SK-N-SH treated with all-trans-retinoic acid at 6 μM for 48 hours (cell line): ENCODE results near the gene KRABD2.

Source experiments
- ARNTL ChIP-seq: fragments of 450-650 bp; formaldehyde crosslinking; IDR thresholded peaks from 2 replicates; pipeline ENCODE4 v1.5.0; 2020; ENCODE audit warnings: low read depth, mild to moderate bottlenecking, moderate library complexity, borderline replicate concordance
- BACH2 ChIP-seq: fragments of 250-450 bp; sonication (Bioruptor Pico); IDR thresholded peaks from 2 replicates; pipeline ENCODE4 v1.9.0; 2021; ENCODE audit warnings: mild to moderate bottlenecking, borderline replicate concordance
- CREB5 ChIP-seq: fragments of 250-450 bp; sonication (Bioruptor Pico); IDR thresholded peaks from 2 replicates; pipeline ENCODE4 v1.5.1; 2020; ENCODE audit warnings: low read depth, mild to moderate bottlenecking, moderate library complexity
- GLIS3 ChIP-seq: fragments of 250-450 bp; sonication (Bioruptor Pico); IDR thresholded peaks from 2 replicates; pipeline ENCODE4 v1.5.0; 2020; ENCODE audit warnings: mild to moderate bottlenecking, moderate library complexity
- PATZ1 ChIP-seq: fragments of 250-450 bp; sonication (Bioruptor Pico); IDR thresholded peaks from 2 replicates; pipeline ENCODE4 v1.8.0; 2020; ENCODE audit warnings: mild to moderate bottlenecking, moderate library complexity, borderline replicate concordance
- RARB ChIP-seq: fragments of 250-450 bp; sonication (Bioruptor Pico); IDR thresholded peaks from 2 replicates; pipeline ENCODE4 v1.8.0; 2021; ENCODE audit warnings: mild to moderate bottlenecking, moderate library complexity
- SNAI2 ChIP-seq: fragments of 250-450 bp; sonication (Bioruptor Pico); IDR thresholded peaks from 2 replicates; pipeline ENCODE4 v1.5.0; 2020; ENCODE audit warnings: mild to moderate bottlenecking, moderate library complexity
- ZFP30 ChIP-seq: fragments of 450-650 bp; formaldehyde crosslinking; IDR thresholded peaks from 2 replicates; pipeline ENCODE4 v1.5.0; 2022; ENCODE audit warnings: mild to moderate bottlenecking, moderate library complexity

DNA sequence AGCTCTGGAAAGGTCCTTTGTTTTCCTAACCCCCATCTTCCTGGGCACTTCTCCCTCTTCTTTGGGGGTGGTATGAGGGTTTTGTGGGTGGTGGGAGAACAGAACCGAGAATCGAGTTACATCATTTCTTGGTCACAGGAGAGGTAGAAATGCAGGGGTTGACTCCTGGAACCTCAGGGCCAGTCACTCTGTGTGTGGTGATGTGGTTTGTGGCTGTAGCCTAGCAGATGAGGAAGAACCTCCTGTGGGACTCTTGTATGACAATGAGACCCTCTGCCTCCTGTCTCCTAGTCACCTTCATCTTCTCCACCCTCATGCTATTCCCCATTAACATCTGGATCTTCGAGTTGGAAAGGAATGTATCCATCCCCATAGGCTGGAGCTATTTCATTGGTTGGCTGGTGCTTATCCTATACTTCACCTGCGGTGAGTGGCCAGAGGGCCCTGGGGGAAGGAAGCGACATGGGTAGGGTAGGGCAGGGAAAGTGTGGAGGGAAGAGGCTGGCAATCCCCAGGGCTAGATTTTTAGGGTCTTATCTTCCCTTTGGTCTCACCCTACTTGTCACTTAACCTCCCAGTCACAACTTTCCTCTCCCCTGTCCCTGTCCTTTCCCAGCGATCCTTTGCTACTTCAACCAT, 31.3 kb downstream of the KRABD2 start:
- no peak for TF ChIP-seq ARNTL
- TF ChIP-seq ZFP30 (CRISPR knock-in tag) = no peak
- TF ChIP-seq CREB5 (CRISPR knock-in tag) = no peak
- no peak for TF ChIP-seq SNAI2 (CRISPR knock-in tag)
- TF ChIP-seq RARB = no peak
- no peak for TF ChIP-seq GLIS3 (CRISPR knock-in tag)
- TF ChIP-seq PATZ1 (CRISPR knock-in tag) = no peak
- TF ChIP-seq BACH2 (CRISPR knock-in tag) = no peak
